Activated T-cell treated with anti-CD3 and anti-CD28 coated beads for 24 hours (primary cell): ENCODE results near the gene LIPJ.
A peak's percentile ranks its signal among the peaks of the same experiment; 100 is the strongest.

ENCODE experiments used
- DNase-seq: peaks from one replicate; pipeline ENCODE4 v3.0.0-alpha.2; 2020; ENCODE audit warnings: low read depth

The LIPJ gene, protein sequence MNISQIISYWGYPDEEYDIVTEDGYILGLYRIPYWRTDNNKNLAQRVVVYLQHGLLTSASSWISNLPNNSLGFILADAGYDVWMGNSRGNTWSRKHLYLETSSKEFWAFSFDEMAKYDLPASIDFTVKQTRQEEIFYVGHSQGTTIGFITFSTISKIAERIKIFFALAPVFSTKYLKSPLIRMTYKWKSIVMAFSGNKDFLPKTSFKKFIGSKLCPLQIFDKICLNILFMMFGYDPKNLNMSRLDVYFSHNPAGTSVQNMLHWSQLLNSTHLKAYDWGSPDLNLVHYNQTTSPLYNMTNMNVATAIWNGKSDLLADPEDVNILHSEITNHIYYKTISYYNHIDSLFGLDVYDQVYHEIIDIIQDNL

GRCh38 chr10:88586462-88586861, at the start of gene LIPJ:
Gene LIPJ, plus strand, starts transcription at chr10:88586762. Its CDS starts 3,926 bp downstream, at chr10:88590688.
- no peak for DNase-seq

GRCh38 chr10:88537322-88537721, 49.2 kb upstream of the LIPJ start:
- DNase-seq, result no peak

- DNase-seq, result no peak
Observed at GRCh38 chr10:88538048-88538447, 48.5 kb upstream of the LIPJ start.

DNA sequence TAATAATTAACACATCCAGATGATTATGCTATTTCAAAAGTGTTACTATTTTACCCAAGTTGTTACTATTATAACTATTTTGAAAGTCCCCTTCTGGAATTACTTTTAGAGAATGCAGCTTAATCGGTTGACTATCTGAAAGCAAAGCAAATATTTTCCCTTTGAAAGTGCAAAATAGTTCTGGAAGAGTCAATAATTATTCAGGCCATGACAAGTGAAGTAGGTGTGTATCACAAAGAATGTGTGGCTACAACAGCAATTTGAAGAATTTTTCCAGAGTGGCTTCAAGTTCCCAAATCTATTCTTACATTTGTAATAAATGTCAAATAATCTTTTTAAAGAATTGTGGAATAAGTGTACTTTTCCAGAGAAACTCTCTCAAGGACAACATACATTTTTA, 46.2 kb upstream of the LIPJ start:
- DNase-seq, result no peak

GRCh38 chr10:88541116-88541626, 45.4 kb upstream of the LIPJ start:
- DNase-seq, result no peak

- no peak for DNase-seq
Observed at GRCh38 chr10:88542522-88542921, 44.0 kb upstream of the LIPJ start.

DNA sequence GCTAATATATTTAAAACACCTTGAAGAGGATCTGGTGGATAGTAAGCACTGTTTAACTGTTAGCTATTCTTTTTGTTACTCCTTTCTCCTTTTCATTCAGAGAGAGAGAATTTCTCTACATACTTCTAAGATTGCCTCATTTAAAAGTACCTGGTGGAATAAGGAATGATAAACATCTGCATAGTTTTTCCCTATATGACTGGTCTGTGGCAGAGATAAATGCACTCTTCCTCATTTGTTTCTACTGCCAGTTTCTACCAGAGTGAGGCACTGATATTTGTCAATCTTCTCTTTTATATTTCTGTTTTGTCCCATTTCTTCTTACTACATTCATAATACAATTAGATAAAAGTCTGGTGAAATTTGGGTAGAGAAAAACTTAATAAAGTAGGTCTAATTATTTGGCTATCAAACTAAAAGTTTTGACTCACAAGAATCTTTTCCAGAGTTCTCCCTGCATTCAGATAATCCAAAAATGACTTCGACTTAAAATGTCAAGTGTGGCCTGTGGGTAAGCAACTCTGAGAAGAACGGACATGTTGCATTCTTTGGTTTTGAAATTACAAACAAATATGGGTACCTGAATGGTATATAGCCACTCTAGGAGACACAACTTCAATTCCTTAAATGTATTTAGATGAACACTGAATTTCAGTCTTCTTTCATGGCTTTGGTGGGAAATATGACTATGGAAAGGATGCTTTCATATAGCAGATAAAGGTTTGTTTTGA, 42.3 kb upstream of the LIPJ start:
- DNase-seq, result no peak

- no peak for DNase-seq
Observed at GRCh38 chr10:88545359-88545758, 41.2 kb upstream of the LIPJ start.

GRCh38 chr10:88546497-88546896, 40.1 kb upstream of the LIPJ start:
- DNase-seq, result no peak

DNA sequence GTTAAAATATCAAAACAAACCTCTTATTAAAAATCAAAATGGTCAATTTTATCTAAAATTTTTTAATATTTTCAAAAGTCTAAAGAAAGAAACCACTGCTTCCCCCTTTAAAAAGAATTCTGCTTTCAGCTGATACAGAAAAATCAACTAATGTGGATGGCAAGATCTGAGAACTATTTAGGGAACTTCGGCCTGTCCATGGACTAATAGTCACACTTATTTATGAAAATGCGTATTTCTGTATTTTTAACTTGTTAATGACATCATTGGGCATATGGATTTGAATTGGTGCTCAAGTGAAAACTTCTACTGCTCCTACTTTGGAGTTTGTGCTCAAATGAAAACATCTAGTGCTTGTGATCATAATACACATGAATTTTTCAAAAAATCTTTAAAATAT, 35.3 kb upstream of the LIPJ start:
- DNase-seq, result no peak

GRCh38 chr10:88553116-88553752, 33.3 kb upstream of the LIPJ start:
- DNase-seq, result peak; percentile 7

DNA sequence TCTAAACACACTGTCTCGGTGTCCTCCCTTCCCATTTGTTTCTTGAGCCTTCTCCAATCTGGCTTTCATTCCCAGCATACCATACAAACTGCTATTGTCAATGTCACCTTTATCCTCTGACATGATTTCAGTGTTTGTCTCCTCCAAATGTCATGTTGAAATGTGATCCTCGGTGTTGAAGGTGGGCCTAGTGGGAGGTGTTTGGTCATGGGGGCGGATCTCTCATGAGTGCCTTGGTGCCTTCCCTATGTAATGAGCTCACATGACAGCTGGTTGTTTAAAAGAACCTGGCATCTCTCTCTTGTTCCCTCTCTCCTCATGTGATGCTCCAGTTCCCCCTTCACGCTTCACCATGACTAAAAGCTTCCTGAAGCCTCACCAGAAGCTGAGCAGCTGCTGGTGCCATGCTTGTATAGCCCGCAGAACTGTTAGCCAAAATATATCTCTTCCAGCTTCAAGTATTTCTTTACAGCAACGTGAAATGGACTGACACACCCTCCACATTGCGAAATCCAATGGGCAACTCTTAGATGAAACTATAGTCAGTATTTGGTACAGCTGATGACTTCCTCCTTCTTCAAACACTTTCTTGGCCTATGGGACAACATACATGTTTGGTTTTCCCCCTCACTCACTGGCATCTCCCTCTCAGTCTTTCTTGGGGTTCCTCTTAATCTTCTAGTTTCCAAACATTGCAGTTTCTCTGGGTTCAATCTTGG, 31.2 kb upstream of the LIPJ start:
- no peak for DNase-seq

- DNase-seq, result no peak
Observed at GRCh38 chr10:88557256-88557655, 29.3 kb upstream of the LIPJ start.

- DNase-seq, result no peak
Observed at GRCh38 chr10:88557658-88558057, 28.9 kb upstream of the LIPJ start.

GRCh38 chr10:88562152-88562551, 24.4 kb upstream of the LIPJ start:
- no peak for DNase-seq

DNA sequence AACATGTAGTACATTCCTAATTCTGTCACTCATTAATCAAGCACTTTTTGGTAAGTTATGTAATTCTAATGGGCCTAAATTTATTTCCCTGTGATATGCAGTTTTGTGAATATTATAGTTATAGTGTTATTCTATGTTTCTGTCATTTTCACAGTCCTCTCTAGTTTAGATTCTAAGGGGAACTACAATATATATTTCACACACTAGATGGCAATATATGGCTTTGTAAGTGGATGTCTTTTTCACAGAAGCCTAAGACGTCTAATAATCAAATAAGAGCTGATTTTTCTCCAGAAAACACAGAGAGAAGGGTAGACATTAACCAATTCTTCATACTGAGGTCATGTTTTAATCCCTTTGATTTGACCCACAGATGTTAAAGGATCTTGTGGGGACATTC, 21.5 kb upstream of the LIPJ start:
- no peak for DNase-seq

- no peak for DNase-seq
Observed at GRCh38 chr10:88582411-88582805, 4.2 kb upstream of the LIPJ start.

GRCh38 chr10:88582806-88583583, 3.6 kb upstream of the LIPJ start, which contains the start of gene RNLS:
Gene RNLS, minus strand, starts transcription at chr10:88583318.
- peak; percentile 65 for DNase-seq

DNA sequence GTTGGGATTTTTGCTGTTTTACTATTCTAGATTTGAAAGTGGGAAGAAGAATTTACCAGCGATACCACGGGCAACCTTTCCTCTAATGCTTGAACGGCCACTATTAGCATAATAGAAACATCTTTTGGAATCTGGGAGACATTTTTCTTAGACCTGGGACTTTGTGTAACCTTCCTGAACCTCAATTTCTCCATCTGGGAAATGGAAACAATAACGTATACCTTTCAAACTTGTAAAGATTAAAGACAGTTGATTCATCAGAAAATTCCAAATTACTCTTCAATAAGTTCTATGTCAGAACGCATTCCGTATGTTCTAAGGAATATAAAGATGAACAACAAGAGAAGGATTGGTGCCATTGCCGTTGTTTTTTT, 3.0 kb upstream of the LIPJ start:
- no peak for DNase-seq

DNA sequence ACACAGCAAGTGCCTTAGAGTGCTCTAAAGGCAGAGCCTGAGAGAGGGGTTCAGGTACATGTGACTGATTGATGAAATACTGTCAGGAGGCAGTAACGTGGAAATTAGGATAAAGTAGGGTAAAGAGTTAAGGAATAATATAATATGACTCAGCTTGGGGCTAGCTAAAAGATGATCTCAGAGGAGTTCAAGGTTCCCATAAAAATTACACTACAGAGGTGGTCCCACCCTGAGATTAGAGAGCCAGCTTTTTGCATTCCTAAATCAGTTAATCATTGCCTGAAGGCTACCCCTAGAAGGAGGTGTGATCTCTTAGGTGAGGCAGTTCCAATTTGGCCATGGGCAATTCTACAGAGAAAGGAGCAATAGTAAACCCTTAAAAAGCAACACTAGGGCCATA, 5.8 kb downstream of the LIPJ start:
- no peak for DNase-seq

DNA sequence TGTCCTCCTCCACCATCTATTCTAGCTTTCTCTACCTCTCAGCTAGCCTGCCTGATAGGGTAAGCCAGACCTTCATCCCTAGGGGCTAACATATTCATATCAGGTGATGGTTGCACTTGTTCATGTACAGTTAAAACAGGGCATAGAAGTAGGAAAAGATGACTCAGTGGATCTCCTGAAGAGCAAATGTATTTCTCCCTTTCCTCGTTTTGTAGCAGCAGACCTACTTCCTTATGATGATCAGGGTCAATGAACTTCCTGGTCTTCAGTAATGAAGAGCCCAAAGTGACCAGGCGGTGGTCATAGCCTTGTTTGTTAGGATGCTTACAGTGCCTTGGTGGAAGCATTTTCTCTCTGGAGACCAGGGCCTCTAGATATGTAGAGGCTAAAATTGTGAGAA, 6.3 kb downstream of the LIPJ start:
- DNase-seq, result no peak
